ENCODE results near the gene ROBO1. TPM values are rescaled to one million over a fixed set of nuclear protein-coding genes. Genes with fewer than 3 reads are reported as not detected.

The ROBO1 gene
- total RNA-seq, 1 experiment from 2014 or later, result 7.0 TPM

- Histone ChIP-seq H3K4me3 (peak overlapping the region; percentile 14; the same call in 1 of the 2 replicates), H3K36me3 (no peaks in the 10 kb centered on the region), H3K9me3 (no peaks in the 10 kb centered on the region), H3K27me3 (no peaks in the 10 kb centered on the region)
- DNase-seq, result no peak
Measured at GRCh38 chr3:78974181-78974790, 793.5 kb downstream of the ROBO1 start.

GRCh38 chr3:78972617-78973301 lies 795.0 kb downstream of the ROBO1 start:
- no peak for DNase-seq
- Histone ChIP-seq H3K36me3 (no peaks in the 10 kb centered on the region), H3K27me3 (no peaks in the 10 kb centered on the region), H3K4me3 (no peak overlapping the region), H3K9me3 (no peaks in the 10 kb centered on the region)

- Histone ChIP-seq H3K9me3 (no peaks in the 10 kb centered on the region), H3K4me3 (no peak overlapping the region), H3K36me3 (no peaks in the 10 kb centered on the region), H3K27me3 (no peaks in the 10 kb centered on the region)
- DNase-seq, result no peak
Measured at GRCh38 chr3:78970656-78971055, 797.1 kb downstream of the ROBO1 start.

GRCh38 chr3:78969483-78969882 lies 798.3 kb downstream of the ROBO1 start:
- Histone ChIP-seq H3K4me3 (no peak overlapping the region), H3K27me3 (no peaks in the 10 kb centered on the region), H3K36me3 (no peaks in the 10 kb centered on the region), H3K9me3 (no peaks in the 10 kb centered on the region)
- DNase-seq, result no peak

- Histone ChIP-seq H3K36me3 (no peaks in the 10 kb centered on the region), H3K27me3 (no peaks in the 10 kb centered on the region)
- DNase-seq, result no peak
Measured at GRCh38 chr3:78967061-78967460, 800.7 kb downstream of the ROBO1 start.

GRCh38 chr3:78963771-78964170 lies 804.0 kb downstream of the ROBO1 start:
- no peaks in the 10 kb centered on the region for H3K9me3 ChIP-seq

More at GRCh38 chr3:78967061-78967460, 800.7 kb downstream of the ROBO1 start:
- H3K4me3 ChIP-seq, result no peak overlapping the region
- no peaks in the 10 kb centered on the region for H3K9me3 ChIP-seq

GRCh38 chr3:78957456-78957855 lies 810.3 kb downstream of the ROBO1 start:
- H3K36me3 ChIP-seq, result no peaks in the 10 kb centered on the region
- no peak for DNase-seq
- H3K4me3 ChIP-seq, result no peak overlapping the region
- no peaks in the 10 kb centered on the region for H3K27me3 ChIP-seq
- no peaks in the 10 kb centered on the region for H3K9me3 ChIP-seq

More at GRCh38 chr3:78963771-78964170, 804.0 kb downstream of the ROBO1 start:
- H3K4me3 ChIP-seq, result no peak overlapping the region
- no peaks in the 10 kb centered on the region for H3K36me3 ChIP-seq
- no peak for DNase-seq
- H3K27me3 ChIP-seq, result no peaks in the 10 kb centered on the region

GRCh38 chr3:78951342-78951945 lies 816.4 kb downstream of the ROBO1 start:
- DNase-seq, result peak; percentile 32
- no peaks in the 10 kb centered on the region for H3K9me3 ChIP-seq
- no peaks in the 10 kb centered on the region for H3K27me3 ChIP-seq
- no peaks in the 10 kb centered on the region for H3K36me3 ChIP-seq
- H3K4me3 ChIP-seq, result no peak overlapping the region

GRCh38 chr3:78941587-78941986 lies 826.2 kb downstream of the ROBO1 start:
- H3K9me3 ChIP-seq, result no peaks in the 10 kb centered on the region

GRCh38 chr3:78940626-78941025 lies 827.2 kb downstream of the ROBO1 start:
- DNase-seq, result no peak

More at GRCh38 chr3:78941587-78941986, 826.2 kb downstream of the ROBO1 start:
- Histone ChIP-seq H3K4me3 (no peak overlapping the region), H3K27me3 (no peaks in the 10 kb centered on the region), H3K36me3 (no peaks in the 10 kb centered on the region)
- peak; percentile 9 for DNase-seq

GRCh38 chr3:78940128-78940527 lies 827.7 kb downstream of the ROBO1 start:
- H3K9me3 ChIP-seq, result no peaks in the 10 kb centered on the region
- no peak overlapping the region for H3K4me3 ChIP-seq
- no peaks in the 10 kb centered on the region for H3K27me3 ChIP-seq
- no peak for DNase-seq
- no peaks in the 10 kb centered on the region for H3K36me3 ChIP-seq

More at GRCh38 chr3:78940626-78941025, 827.2 kb downstream of the ROBO1 start:
- Histone ChIP-seq H3K4me3 (no peak overlapping the region), H3K36me3 (no peaks in the 10 kb centered on the region), H3K9me3 (no peaks in the 10 kb centered on the region), H3K27me3 (no peaks in the 10 kb centered on the region)

- Histone ChIP-seq H3K27me3 (no peaks in the 10 kb centered on the region), H3K36me3 (no peaks in the 10 kb centered on the region), H3K9me3 (no peaks in the 10 kb centered on the region)
Measured at GRCh38 chr3:78937475-78937874, 830.3 kb downstream of the ROBO1 start.

GRCh38 chr3:78927759-78928158 lies 840.0 kb downstream of the ROBO1 start:
- H3K27me3 ChIP-seq, result no peaks in the 10 kb centered on the region
- DNase-seq, result no peak
- H3K36me3 ChIP-seq, result no peaks in the 10 kb centered on the region
- H3K4me3 ChIP-seq, result no peak overlapping the region
- H3K9me3 ChIP-seq, result no peaks in the 10 kb centered on the region

More at GRCh38 chr3:78937475-78937874, 830.3 kb downstream of the ROBO1 start:
- DNase-seq, result no peak
- no peak overlapping the region for H3K4me3 ChIP-seq

- Histone ChIP-seq H3K27me3 (no peaks in the 10 kb centered on the region), H3K9me3 (no peaks in the 10 kb centered on the region), H3K4me3 (no peak overlapping the region), H3K36me3 (no peaks in the 10 kb centered on the region)
- DNase-seq, result no peak
Measured at GRCh38 chr3:78926523-78926922, 841.3 kb downstream of the ROBO1 start.

- DNase-seq, result no peak
- Histone ChIP-seq H3K36me3 (no peaks in the 10 kb centered on the region), H3K4me3 (no peak overlapping the region), H3K9me3 (no peaks in the 10 kb centered on the region), H3K27me3 (no peaks in the 10 kb centered on the region)
Measured at GRCh38 chr3:78924711-78925110, 843.1 kb downstream of the ROBO1 start.

GRCh38 chr3:78919021-78919755 lies 848.6 kb downstream of the ROBO1 start:
- Histone ChIP-seq H3K4me3 (no peak overlapping the region), H3K9me3 (no peaks in the 10 kb centered on the region), H3K36me3 (no peaks in the 10 kb centered on the region), H3K27me3 (no peaks in the 10 kb centered on the region)
- peak; percentile 23 for DNase-seq

All from MG63 (cell line).